HG02588 (cell line): Measurements from ENCODE around the gene DLG5.
"Not testable (repeated sequence)": the region's sequence is repeated elsewhere in the genome, so short reads cannot be mapped to it uniquely, and the experiment has no call there.

ENCODE experiments used
- ATAC-seq: cut with Tn5 transposase; IDR thresholded peaks from one replicate; pipeline ENCODE4 v1.9.1; 2021; ENCODE audit warnings: mild to moderate bottlenecking, moderate library complexity; ENCODE audit not compliant: unreplicated experiment

The DLG5 gene

GRCh38 chr10:77772852-77773600, 153.5 kb downstream of the DLG5 start:
- not testable (repeated sequence) for ATAC-seq

- ATAC-seq: no peak
Measured at GRCh38 chr10:77771851-77772250, 154.7 kb downstream of the DLG5 start.

GRCh38 chr10:77771450-77771849, 155.1 kb downstream of the DLG5 start:
- ATAC-seq: no peak

- no peak for ATAC-seq
Measured at GRCh38 chr10:77770868-77771175, 155.7 kb downstream of the DLG5 start.

- no peak for ATAC-seq
Measured at GRCh38 chr10:77770081-77770867, 156.3 kb downstream of the DLG5 start.

GRCh38 chr10:77768039-77768438, 158.5 kb downstream of the DLG5 start:
- ATAC-seq: no peak

GRCh38 chr10:77763453-77764430, 162.8 kb downstream of the DLG5 start:
- no peak for ATAC-seq

- ATAC-seq: not testable (repeated sequence)
Measured at GRCh38 chr10:77758406-77758805, 168.1 kb downstream of the DLG5 start.

GRCh38 chr10:77756319-77757232, 170.0 kb downstream of the DLG5 start:
- ATAC-seq: no peak

- ATAC-seq: no peak
Measured at GRCh38 chr10:77746047-77746707, 180.4 kb downstream of the DLG5 start.

- ATAC-seq: no peak
Measured at GRCh38 chr10:77744245-77744644, 182.3 kb downstream of the DLG5 start.

- ATAC-seq: no peak
Measured at GRCh38 chr10:77742172-77742571, 184.4 kb downstream of the DLG5 start.

- no peak for ATAC-seq
Measured at GRCh38 chr10:77741746-77742145, 184.8 kb downstream of the DLG5 start.
